GM23338 (cell line): Measurements from ENCODE around the gene ADGRV1. TPM values are rescaled to one million over a fixed set of nuclear protein-coding genes. Genes with fewer than 3 reads are reported as not detected.
A peak's percentile ranks its signal among the peaks of the same experiment; 100 is the strongest.

ENCODE experiments used
- ATAC-seq: fragments of 200-7000 bp; cut with Tn5 transposase; 3 replicates; pipeline ENCODE4 v1.9.1; 2020
- DNase-seq: peaks from one replicate; pipeline ENCODE4 v3.0.0-alpha.2; 2015; ENCODE audit warnings: low spot score
- H2AFZ ChIP-seq: fragments of 200-600 bp; sonication (generic); 2 replicates; pipeline ENCODE4 v1.8.0; 2016; ENCODE audit warnings: antibody characterized with exemption, mild to moderate bottlenecking, moderate library complexity
- H3F3A ChIP-seq: fragments of 200-600 bp; sonication (generic); replicated peaks from 2 replicates; pipeline ENCODE4 v1.8.0; 2017; ENCODE audit warnings: antibody characterized with exemption, mixed run types, low read depth
- H3K27ac ChIP-seq: fragments of 200-600 bp; sonication (generic); 2 replicates; pipeline ENCODE4 v1.6.1; 2016; ENCODE audit warnings: low read depth
- H3K27me3 ChIP-seq: fragments of 200-600 bp; sonication (generic); 2 replicates; pipeline ENCODE4 v1.8.0; 2016; ENCODE audit warnings: mild to moderate bottlenecking, mixed run types, moderate library complexity; ENCODE audit not compliant: insufficient read depth
- H3K36me3 ChIP-seq: fragments of 200-600 bp; sonication (generic); 2 replicates; pipeline ENCODE4 v1.8.0; 2016; ENCODE audit warnings: mild to moderate bottlenecking; ENCODE audit not compliant: insufficient read depth
- H3K4me1 ChIP-seq: fragments of 200-600 bp; sonication (generic); 2 replicates; pipeline ENCODE4 v1.8.0; 2016; ENCODE audit warnings: mild to moderate bottlenecking, moderate library complexity; ENCODE audit not compliant: insufficient read depth
- H3K4me2 ChIP-seq: fragments of 200-600 bp; sonication (generic); 2 replicates; pipeline ENCODE4 v1.7.1; 2017; ENCODE audit warnings: mixed run types
- H3K4me3 ChIP-seq: fragments of 200-600 bp; sonication (generic); 2 replicates; pipeline ENCODE4 v1.6.1; 2016; ENCODE audit warnings: mixed run types
- H3K79me2 ChIP-seq: fragments of 200-600 bp; sonication (generic); replicated peaks from 2 replicates; pipeline ENCODE4 v1.8.0; 2017; ENCODE audit warnings: mild to moderate bottlenecking; ENCODE audit not compliant: insufficient read depth
- H3K9me2 ChIP-seq: fragments of 200-600 bp; sonication (generic); 2 replicates; pipeline ENCODE4 v1.8.0; 2017; ENCODE audit not compliant: insufficient read depth
- H4K20me1 ChIP-seq: fragments of 200-600 bp; sonication (generic); replicated peaks from 2 replicates; pipeline ENCODE4 v1.8.0; 2017; ENCODE audit warnings: mild to moderate bottlenecking; ENCODE audit not compliant: insufficient read depth
- H3K27ac Mint-ChIP-seq: 2 replicates; pipeline ENCODE4 v1.8.0; 2020; ENCODE audit warnings: inconsistent platforms, mild to moderate bottlenecking, moderate library complexity, mixed read lengths
- H3K27me3 Mint-ChIP-seq: 3 replicates; pipeline ENCODE4 v1.8.0; 2022; ENCODE audit warnings: low read depth, mild to moderate bottlenecking, moderate library complexity, mixed read lengths, inconsistent platforms; ENCODE audit not compliant: insufficient read depth, poor library complexity
- H3K36me3 Mint-ChIP-seq: 3 replicates; pipeline ENCODE4 v1.8.0; 2021; ENCODE audit warnings: low read depth, mild to moderate bottlenecking, inconsistent platforms, moderate library complexity, mixed read lengths
- H3K4me1 Mint-ChIP-seq: 3 replicates; pipeline ENCODE4 v1.8.0; 2020; ENCODE audit warnings: mild to moderate bottlenecking, inconsistent platforms, mixed read lengths
- H3K4me3 Mint-ChIP-seq: 3 replicates; pipeline ENCODE4 v1.8.0; 2021; ENCODE audit warnings: moderate library complexity, mild to moderate bottlenecking, inconsistent platforms, mixed read lengths
- H3K9me3 Mint-ChIP-seq: 3 replicates; pipeline ENCODE4 v1.8.0; 2020; ENCODE audit warnings: moderate library complexity, mild to moderate bottlenecking, inconsistent platforms, mixed read lengths
- CREB1 ChIP-seq: fragments of 250-450 bp; sonication (Bioruptor Pico); IDR thresholded peaks from 2 replicates; pipeline ENCODE4 v1.5.0; 2020; ENCODE audit warnings: low read depth, mild to moderate bottlenecking, moderate library complexity
- CTCF ChIP-seq, 2 experiments: fragments of 200-600 bp in 1 of 2; sonication (generic) in 1 of 2; conservative IDR thresholded peaks; 2 replicates each; pipeline versions ENCODE4 v1.5.1 to v1.6.1; 2016 to 2017; ENCODE audit warnings: antibody characterized with exemption in 2 of 2, low read depth in 2 of 2, mild to moderate bottlenecking in 2 of 2, moderate library complexity in 1 of 2
- ETS1 ChIP-seq: IDR thresholded peaks from 2 replicates; pipeline ENCODE4 v1.6.1; 2016; ENCODE audit warnings: antibody characterized with exemption
- EZH2 ChIP-seq: fragments of 200-600 bp; sonication (generic); IDR thresholded peaks from one replicate; pipeline ENCODE4 v1.8.0; 2017; ENCODE audit warnings: antibody characterized with exemption, mild to moderate bottlenecking, low read depth; ENCODE audit not compliant: unreplicated experiment
- EZH2phosphoT487 ChIP-seq: fragments of 200-600 bp; sonication (generic); IDR thresholded peaks from one replicate; pipeline ENCODE4 v1.8.1; 2018; ENCODE audit warnings: antibody characterized with exemption; ENCODE audit not compliant: unreplicated experiment
- JUNB ChIP-seq: IDR thresholded peaks from one replicate; pipeline ENCODE4 v1.6.1; 2016; ENCODE audit warnings: antibody characterized with exemption; ENCODE audit not compliant: unreplicated experiment
- NANOG ChIP-seq: IDR thresholded peaks from 2 replicates; pipeline ENCODE4 v1.6.1; 2016; ENCODE audit warnings: antibody characterized with exemption, borderline replicate concordance
- POLR2AphosphoS5 ChIP-seq: IDR thresholded peaks from 2 replicates; pipeline ENCODE4 v1.6.1; 2016; ENCODE audit warnings: antibody characterized with exemption, low read depth
- REST ChIP-seq: IDR thresholded peaks from one replicate; pipeline ENCODE4 v1.6.1; 2018; ENCODE audit warnings: antibody characterized with exemption; ENCODE audit not compliant: unreplicated experiment
- STAT1 ChIP-seq: IDR thresholded peaks from one replicate; pipeline ENCODE4 v1.6.1; 2016; ENCODE audit warnings: antibody characterized with exemption; ENCODE audit not compliant: unreplicated experiment
- ZNF114 ChIP-seq: fragments of 250-450 bp; sonication (Bioruptor Pico); IDR thresholded peaks from 2 replicates; pipeline ENCODE4 v1.5.0; 2020; ENCODE audit warnings: mild to moderate bottlenecking, moderate library complexity
- ZNF331 ChIP-seq: fragments of 250-450 bp; sonication (Bioruptor Pico); IDR thresholded peaks from 2 replicates; pipeline ENCODE4 v1.5.0; 2020; ENCODE audit warnings: low read depth, mild to moderate bottlenecking, moderate library complexity
- polyA plus RNA-seq: library from polyadenylated mRNA; unstranded; fragments of >200 nt; fragmentation: Nextera tagmentation; extraction: Ambion mirVana; gene quantifications from 2 replicates; pipeline ENCODE4 v1.2.1, GENCODE V29; 2016
- total RNA-seq: library from RNA; depleted of rRNA; stranded (reverse); fragments of >200 nt; shearing (Covaris generic); gene quantifications from 2 replicates; pipeline ENCODE4 v1.2.3, GENCODE V29; 2014

The ADGRV1 gene
- total and polyA plus RNA-seq, 2 experiments from 2014 or later = 46.1 to 149 TPM

GRCh38 chr5:90547072-90547536 is 11.5 kb upstream of the ADGRV1 start (continued):
- TF ChIP-seq ZNF331 (CRISPR knock-in tag) (no peak), ZNF114 (CRISPR knock-in tag) (no peak), POLR2AphosphoS5 (no peak), STAT1 (no peak)

- Mint-ChIP-seq H3K9me3 (no peaks in the 10 kb centered on the region), H3K4me1 (peaks cover 43% of the 10 kb centered on the region), H3K27me3 (peaks cover 5% of the 10 kb centered on the region), H3K27ac (no peak overlapping the region), H3K4me3 (no peak overlapping the region), H3K36me3 (no peaks in the 10 kb centered on the region)
- Histone ChIP-seq H3K4me3 (no peak overlapping the region), H3K9me2 (peaks cover 8% of the 10 kb centered on the region; the same call in 1 of the 2 replicates), H3K27me3 (no peaks in the 10 kb centered on the region), H3K4me2 (0 out of 2 replicates have a peak overlapping the region, but pooled peaks have one; percentile 30), H3K4me1 (peaks cover 44% of the 10 kb centered on the region), H3K36me3 (no peaks in the 10 kb centered on the region), H4K20me1 (no peaks in the 10 kb centered on the region), H3K79me2 (no peaks in the 10 kb centered on the region), H3K27ac (no peak overlapping the region), H3F3A (no peaks in the 10 kb centered on the region), H2AFZ (no peak overlapping the region)
- no peak for ATAC-seq
- DNase-seq = peak; percentile 32
- TF ChIP-seq EZH2phosphoT487 (no peak), ETS1 (no peak), JUNB (no peak), NANOG (no peak), CTCF (conservative IDR thresholded peaks at IDR 0.05; ENCODE audit: low read depth in 2 of 2) (no peak), ZNF114 (CRISPR knock-in tag) (no peak), POLR2AphosphoS5 (no peak)
Observed at GRCh38 chr5:90548069-90548593, 10.5 kb upstream of the ADGRV1 start.

GRCh38 chr5:90549223-90549622 is 9.4 kb upstream of the ADGRV1 start:
- no peak overlapping the region for H3K4me3 Mint-ChIP-seq
- no peak overlapping the region for H3K27ac Mint-ChIP-seq
- H2AFZ ChIP-seq = no peak overlapping the region
- TF ChIP-seq JUNB (no peak), EZH2phosphoT487 (no peak), CTCF (conservative IDR thresholded peaks at IDR 0.05; ENCODE audit: low read depth in 2 of 2) (no peak), ZNF114 (CRISPR knock-in tag) (no peak), POLR2AphosphoS5 (no peak), REST (no peak), STAT1 (no peak), EZH2 (no peak), ZNF331 (CRISPR knock-in tag) (no peak), CREB1 (CRISPR knock-in tag) (no peak), NANOG (no peak)

More at GRCh38 chr5:90549223-90549622, 9.4 kb upstream of the ADGRV1 start:
- Histone ChIP-seq H3K27me3 (no peaks in the 10 kb centered on the region), H3K9me2 (0 out of 2 replicates have a peak, but pooled peaks cover 4% of the 10 kb centered on the region), H3K36me3 (no peaks in the 10 kb centered on the region), H3K4me2 (no peak overlapping the region), H3K4me1 (peaks cover 46% of the 10 kb centered on the region), H3F3A (no peaks in the 10 kb centered on the region), H3K79me2 (no peaks in the 10 kb centered on the region), H3K27ac (no peak overlapping the region), H4K20me1 (no peaks in the 10 kb centered on the region), H3K4me3 (no peak overlapping the region)
- Mint-ChIP-seq H3K27me3 (peaks cover 4% of the 10 kb centered on the region), H3K36me3 (no peaks in the 10 kb centered on the region), H3K4me1 (peaks cover 44% of the 10 kb centered on the region), H3K9me3 (no peaks in the 10 kb centered on the region)
- DNase-seq (no peak), ATAC-seq (no peak)
